ENCODE measurements around the gene PTH2. TPM values are rescaled to one million over a fixed set of nuclear protein-coding genes. Genes with fewer than 3 reads are reported as not detected.

PTH2 gene
- total RNA-seq, 1 experiment from 2014 or later = 0.96 TPM

DNA sequence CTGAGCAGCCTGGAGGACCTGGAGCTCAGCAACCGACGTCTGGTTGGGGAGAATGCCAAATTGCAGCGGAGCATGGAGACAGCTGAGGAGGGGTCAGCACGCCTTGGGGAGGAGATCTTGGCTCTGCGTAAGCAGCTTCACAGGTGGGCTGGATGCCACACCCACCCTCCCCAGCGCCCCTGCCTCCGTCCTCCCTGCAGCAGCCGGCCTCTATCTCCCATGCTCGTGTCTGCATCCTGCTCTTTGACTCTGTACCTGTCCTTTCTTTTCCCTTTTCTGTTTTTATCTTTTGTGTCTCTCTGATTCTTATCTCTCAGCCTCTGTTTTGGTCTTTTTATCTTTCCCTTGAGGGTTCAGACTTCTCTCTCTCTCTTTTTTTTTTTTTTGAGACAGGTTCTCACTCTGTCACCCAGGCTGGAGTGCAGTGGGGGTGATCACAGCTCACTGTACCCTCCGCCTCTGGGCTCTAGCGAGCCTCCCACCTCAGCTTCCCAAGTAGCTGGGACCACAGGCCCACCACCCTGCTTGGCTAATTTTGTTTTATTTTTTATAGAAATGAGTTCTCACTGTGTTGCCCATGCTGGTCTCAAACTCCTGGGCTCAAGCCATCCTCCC lies 25.1 kb downstream of the PTH2 start:
- Histone ChIP-seq H3K4me2 (ENCODE audit: insufficient read depth, insufficient read length, low read length) (no peak overlapping the region), H3K4ac (ENCODE audit: low read depth, low read length) (no peak overlapping the region), H2BK12ac (ENCODE audit: insufficient read length, low read depth, low read length) (no peak overlapping the region), H3K4me1 (ENCODE audit: insufficient read depth, low read length) (no peaks in the 10 kb centered on the region; the same call in 1 of the 2 replicates), H3K18ac (ENCODE audit: insufficient read length, low read depth, low read length) (no peak overlapping the region), H4K8ac (replicated peaks; ENCODE audit: insufficient read length, low read depth, low read length) (no peak overlapping the region), H3K23me2 (ENCODE audit: insufficient read length, low read depth, low read length, poor library complexity, severe bottlenecking) (no peaks in the 10 kb centered on the region), H4K91ac (ENCODE audit: insufficient read length, low read depth, low read length) (no peak overlapping the region), H2BK15ac (ENCODE audit: low read depth, low read length) (no peak overlapping the region), H2AFZ (ENCODE audit: low read length) (no peak overlapping the region), H2AK5ac (ENCODE audit: insufficient read length, low read length) (no peak overlapping the region), H3K23ac (ENCODE audit: insufficient read length, low read depth, low read length) (no peak overlapping the region), H2BK20ac (ENCODE audit: low read depth, low read length, poor library complexity, severe bottlenecking) (no peak overlapping the region), H3K27ac (ENCODE audit: insufficient read length, low read depth, low read length) (no peak overlapping the region), H3K14ac (ENCODE audit: insufficient read depth, low read length) (no peak overlapping the region), H3K27me3 (ENCODE audit: insufficient read depth, low read length) (no peaks in the 10 kb centered on the region), H2BK5ac (ENCODE audit: insufficient read length, low read length) (no peak overlapping the region), H3K9ac (ENCODE audit: extremely low read depth, insufficient read length, low read length) (no peak overlapping the region), H3K9me3 (ENCODE audit: control insufficient read depth, low read depth, low read length) (no peaks in the 10 kb centered on the region), H2BK120ac (ENCODE audit: low read depth, low read length, poor library complexity, severe bottlenecking) (no peak overlapping the region), H3T11ph (ENCODE audit: low read length) (no peak overlapping the region), H4K20me1 (ENCODE audit: control insufficient read depth, insufficient read depth, insufficient read length) (no peaks in the 10 kb centered on the region), H3K79me1 (ENCODE audit: insufficient read depth, low read depth, low read length, poor library complexity, severe bottlenecking) (no peaks in the 10 kb centered on the region), H3K79me2 (ENCODE audit: insufficient read depth, low read length) (no peaks in the 10 kb centered on the region), H3K56ac (ENCODE audit: insufficient read length, low read depth, low read length) (no peak overlapping the region), H4K5ac (ENCODE audit: insufficient read length, low read depth, low read length) (no peak overlapping the region)
- Mint-ChIP-seq H3K27ac (0 out of 7 replicates have a peak overlapping the region, but pooled peaks of 1 of the 3 experiments have one; percentile 1), H3K36me3 (ENCODE audit: insufficient read depth in 1 of 3, low read depth in 3 of 3) (no peaks in the 10 kb centered on the region), H3K27me3 (ENCODE audit: low read depth) (peaks cover 4% of the 10 kb centered on the region; the same call in 1 of the 2 replicates), H3K4me3 (no peak overlapping the region), H3K4me1 (peaks cover 45 to 65% of the 10 kb centered on the region in 2 experiments), H3K9me3 (no peaks in the 10 kb centered on the region; a peak in 1 of 5 replicates)
- WGBS (ENCODE audit: extremely low coverage, insufficient read length, low lambda C conversion rate) = no CpG with 5 or more reads among the region's 11 CpGs
- no peak for DNase-seq
- TF ChIP-seq, protein P1, sequence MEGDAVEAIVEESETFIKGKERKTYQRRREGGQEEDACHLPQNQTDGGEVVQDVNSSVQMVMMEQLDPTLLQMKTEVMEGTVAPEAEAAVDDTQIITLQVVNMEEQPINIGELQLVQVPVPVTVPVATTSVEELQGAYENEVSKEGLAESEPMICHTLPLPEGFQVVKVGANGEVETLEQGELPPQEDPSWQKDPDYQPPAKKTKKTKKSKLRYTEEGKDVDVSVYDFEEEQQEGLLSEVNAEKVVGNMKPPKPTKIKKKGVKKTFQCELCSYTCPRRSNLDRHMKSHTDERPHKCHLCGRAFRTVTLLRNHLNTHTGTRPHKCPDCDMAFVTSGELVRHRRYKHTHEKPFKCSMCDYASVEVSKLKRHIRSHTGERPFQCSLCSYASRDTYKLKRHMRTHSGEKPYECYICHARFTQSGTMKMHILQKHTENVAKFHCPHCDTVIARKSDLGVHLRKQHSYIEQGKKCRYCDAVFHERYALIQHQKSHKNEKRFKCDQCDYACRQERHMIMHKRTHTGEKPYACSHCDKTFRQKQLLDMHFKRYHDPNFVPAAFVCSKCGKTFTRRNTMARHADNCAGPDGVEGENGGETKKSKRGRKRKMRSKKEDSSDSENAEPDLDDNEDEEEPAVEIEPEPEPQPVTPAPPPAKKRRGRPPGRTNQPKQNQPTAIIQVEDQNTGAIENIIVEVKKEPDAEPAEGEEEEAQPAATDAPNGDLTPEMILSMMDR (conservative IDR thresholded peaks at IDR 0.05) = no peak
